ENCODE results near the gene C17orf114.
A peak's percentile ranks its signal among the peaks of the same experiment; 100 is the strongest.

C17orf114 gene

DNA sequence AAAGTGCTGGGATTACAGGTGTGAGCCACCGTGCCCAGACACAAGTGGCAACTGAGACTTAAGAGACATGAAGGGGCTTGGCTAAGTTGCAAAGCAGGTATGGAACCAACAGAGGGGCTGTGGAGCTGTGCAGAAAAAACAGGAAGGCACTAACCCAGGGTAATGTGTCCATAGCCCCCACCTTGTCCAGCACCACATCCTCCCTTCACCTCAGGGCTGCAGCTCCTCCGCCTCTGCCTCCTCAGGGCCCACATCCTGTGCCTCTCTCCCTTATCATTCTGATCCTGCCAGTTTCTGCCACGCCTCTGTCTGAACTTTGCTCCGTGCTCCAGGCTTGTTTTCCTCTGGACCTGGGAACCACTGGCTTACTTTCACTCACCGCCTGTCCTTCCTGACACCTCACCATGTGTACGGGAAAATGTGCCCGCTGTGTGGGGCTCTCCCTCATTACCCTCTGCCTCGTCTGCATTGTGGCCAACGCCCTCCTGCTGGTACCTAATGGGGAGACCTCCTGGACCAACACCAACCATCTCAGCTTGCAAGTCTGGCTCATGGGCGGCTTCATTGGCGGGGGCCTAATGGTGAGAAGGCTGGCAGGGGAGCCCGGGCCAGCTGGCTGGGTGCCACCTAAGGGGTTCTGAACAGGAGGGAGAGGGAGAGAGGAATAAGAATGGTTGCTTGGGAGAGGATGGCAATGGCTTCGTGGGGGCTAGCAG lies 30.5 kb downstream of the C17orf114 start, which contains the start of gene TM4SF5 (continued):
- TF ChIP-seq ZNF543 (CRISPR knock-in tag; IDR thresholded peaks at IDR 0.05) (0 out of 2 replicates have a peak, but pooled peaks have one; percentile 23), ZNF749 (CRISPR knock-in tag; IDR thresholded peaks at IDR 0.05; ENCODE audit: borderline replicate concordance) (peak; percentile 81; the same call in 1 of the 2 replicates), NCOA2 (CRISPR knock-in tag; IDR thresholded peaks at IDR 0.05) (peak; percentile 89), MYPOP (CRISPR knock-in tag; IDR thresholded peaks at IDR 0.05) (peak; percentile 61; the same call in 1 of the 2 replicates), ZNF605 (CRISPR knock-in tag; IDR thresholded peaks at IDR 0.05) (peak; percentile 89), NR2C2 (CRISPR knock-in tag; IDR thresholded peaks at IDR 0.05; ENCODE audit: borderline replicate concordance) (peak; percentile 54; the same call in 1 of the 2 replicates), MXI1 (IDR thresholded peaks at IDR 0.05; ENCODE audit: borderline replicate concordance, low read depth, low read length) (peak; percentile 99), FOSL1 (CRISPR knock-in tag; IDR thresholded peaks at IDR 0.05; ENCODE audit: borderline replicate concordance) (0 out of 2 replicates have a peak, but pooled peaks have one; percentile 11), ETV5 (CRISPR knock-in tag; IDR thresholded peaks at IDR 0.05; ENCODE audit: borderline replicate concordance) (peak; percentile 96), ZSCAN20 (CRISPR knock-in tag; IDR thresholded peaks at IDR 0.05; ENCODE audit: borderline replicate concordance) (0 out of 2 replicates have a peak, but pooled peaks have one; percentile 30), ZFP91 (CRISPR knock-in tag; IDR thresholded peaks at IDR 0.05; ENCODE audit: borderline replicate concordance) (peak; percentile 90), GABPB1 (CRISPR knock-in tag; IDR thresholded peaks at IDR 0.05) (peak; percentile 64), KDM6A (CRISPR knock-in tag; IDR thresholded peaks at IDR 0.05; ENCODE audit: low read depth) (peak; percentile 80), RFXAP (CRISPR knock-in tag; IDR thresholded peaks at IDR 0.05; ENCODE audit: borderline replicate concordance) (0 out of 2 replicates have a peak, but pooled peaks have one; percentile 70), MYNN (CRISPR knock-in tag; IDR thresholded peaks at IDR 0.05; ENCODE audit: low read depth) (no peak), NAIF1 (CRISPR knock-in tag; IDR thresholded peaks at IDR 0.05; ENCODE audit: borderline replicate concordance) (no peak)
- TF ChIP-seq, protein P1, sequence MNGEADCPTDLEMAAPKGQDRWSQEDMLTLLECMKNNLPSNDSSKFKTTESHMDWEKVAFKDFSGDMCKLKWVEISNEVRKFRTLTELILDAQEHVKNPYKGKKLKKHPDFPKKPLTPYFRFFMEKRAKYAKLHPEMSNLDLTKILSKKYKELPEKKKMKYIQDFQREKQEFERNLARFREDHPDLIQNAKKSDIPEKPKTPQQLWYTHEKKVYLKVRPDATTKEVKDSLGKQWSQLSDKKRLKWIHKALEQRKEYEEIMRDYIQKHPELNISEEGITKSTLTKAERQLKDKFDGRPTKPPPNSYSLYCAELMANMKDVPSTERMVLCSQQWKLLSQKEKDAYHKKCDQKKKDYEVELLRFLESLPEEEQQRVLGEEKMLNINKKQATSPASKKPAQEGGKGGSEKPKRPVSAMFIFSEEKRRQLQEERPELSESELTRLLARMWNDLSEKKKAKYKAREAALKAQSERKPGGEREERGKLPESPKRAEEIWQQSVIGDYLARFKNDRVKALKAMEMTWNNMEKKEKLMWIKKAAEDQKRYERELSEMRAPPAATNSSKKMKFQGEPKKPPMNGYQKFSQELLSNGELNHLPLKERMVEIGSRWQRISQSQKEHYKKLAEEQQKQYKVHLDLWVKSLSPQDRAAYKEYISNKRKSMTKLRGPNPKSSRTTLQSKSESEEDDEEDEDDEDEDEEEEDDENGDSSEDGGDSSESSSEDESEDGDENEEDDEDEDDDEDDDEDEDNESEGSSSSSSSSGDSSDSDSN (CRISPR knock-in tag; IDR thresholded peaks at IDR 0.05) = peak; percentile 62
- TF ChIP-seq, protein P2, sequence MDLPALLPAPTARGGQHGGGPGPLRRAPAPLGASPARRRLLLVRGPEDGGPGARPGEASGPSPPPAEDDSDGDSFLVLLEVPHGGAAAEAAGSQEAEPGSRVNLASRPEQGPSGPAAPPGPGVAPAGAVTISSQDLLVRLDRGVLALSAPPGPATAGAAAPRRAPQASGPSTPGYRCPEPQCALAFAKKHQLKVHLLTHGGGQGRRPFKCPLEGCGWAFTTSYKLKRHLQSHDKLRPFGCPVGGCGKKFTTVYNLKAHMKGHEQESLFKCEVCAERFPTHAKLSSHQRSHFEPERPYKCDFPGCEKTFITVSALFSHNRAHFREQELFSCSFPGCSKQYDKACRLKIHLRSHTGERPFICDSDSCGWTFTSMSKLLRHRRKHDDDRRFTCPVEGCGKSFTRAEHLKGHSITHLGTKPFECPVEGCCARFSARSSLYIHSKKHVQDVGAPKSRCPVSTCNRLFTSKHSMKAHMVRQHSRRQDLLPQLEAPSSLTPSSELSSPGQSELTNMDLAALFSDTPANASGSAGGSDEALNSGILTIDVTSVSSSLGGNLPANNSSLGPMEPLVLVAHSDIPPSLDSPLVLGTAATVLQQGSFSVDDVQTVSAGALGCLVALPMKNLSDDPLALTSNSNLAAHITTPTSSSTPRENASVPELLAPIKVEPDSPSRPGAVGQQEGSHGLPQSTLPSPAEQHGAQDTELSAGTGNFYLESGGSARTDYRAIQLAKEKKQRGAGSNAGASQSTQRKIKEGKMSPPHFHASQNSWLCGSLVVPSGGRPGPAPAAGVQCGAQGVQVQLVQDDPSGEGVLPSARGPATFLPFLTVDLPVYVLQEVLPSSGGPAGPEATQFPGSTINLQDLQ (CRISPR knock-in tag; IDR thresholded peaks at IDR 0.05) = no peak
- TF ChIP-seq, protein P3, sequence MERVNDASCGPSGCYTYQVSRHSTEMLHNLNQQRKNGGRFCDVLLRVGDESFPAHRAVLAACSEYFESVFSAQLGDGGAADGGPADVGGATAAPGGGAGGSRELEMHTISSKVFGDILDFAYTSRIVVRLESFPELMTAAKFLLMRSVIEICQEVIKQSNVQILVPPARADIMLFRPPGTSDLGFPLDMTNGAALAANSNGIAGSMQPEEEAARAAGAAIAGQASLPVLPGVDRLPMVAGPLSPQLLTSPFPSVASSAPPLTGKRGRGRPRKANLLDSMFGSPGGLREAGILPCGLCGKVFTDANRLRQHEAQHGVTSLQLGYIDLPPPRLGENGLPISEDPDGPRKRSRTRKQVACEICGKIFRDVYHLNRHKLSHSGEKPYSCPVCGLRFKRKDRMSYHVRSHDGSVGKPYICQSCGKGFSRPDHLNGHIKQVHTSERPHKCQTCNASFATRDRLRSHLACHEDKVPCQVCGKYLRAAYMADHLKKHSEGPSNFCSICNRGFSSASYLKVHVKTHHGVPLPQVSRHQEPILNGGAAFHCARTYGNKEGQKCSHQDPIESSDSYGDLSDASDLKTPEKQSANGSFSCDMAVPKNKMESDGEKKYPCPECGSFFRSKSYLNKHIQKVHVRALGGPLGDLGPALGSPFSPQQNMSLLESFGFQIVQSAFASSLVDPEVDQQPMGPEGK (CRISPR knock-in tag; IDR thresholded peaks at IDR 0.05) = peak; percentile 78; the same call in 1 of the 2 replicates
